B cell (primary cell): ENCODE data around the gene ADO. TPM values are rescaled to one million over a fixed set of nuclear protein-coding genes. Genes with fewer than 3 reads are reported as not detected.

ENCODE experiments used
- ATAC-seq: fragments of 200-7000 bp; cut with Tn5 transposase; one replicate; pipeline ENCODE4 v1.10.0; 2021; ENCODE audit warnings: low read depth, mild to moderate bottlenecking, moderate number of reproducible peaks, moderate library complexity
- CTCF ChIA-PET: fragments of 350-600 bp; sonication (Branson Sonifier 250); formaldehyde crosslinking; loops from one replicate; lab custom pipeline; 2021; ENCODE audit warnings: antibody characterized with exemption, inconsistent platforms; lab: Charles Lee
- POLR2A ChIA-PET: fragments of 350-600 bp; sonication (Branson Sonifier 250); formaldehyde crosslinking; loops from one replicate; lab custom pipeline; 2021; ENCODE audit warnings: antibody characterized with exemption; lab: Charles Lee
- DNase-seq: peaks from one replicate; pipeline ENCODE4 v3.0.0; 2013
- H2AFZ ChIP-seq: 2 replicates; pipeline ENCODE4 v1.6.1; 2012; ENCODE audit warnings: mild to moderate bottlenecking, low read depth, low read length; ENCODE audit not compliant: insufficient read depth, poor library complexity, severe bottlenecking
- H3K27ac ChIP-seq, 2 donors: 1 replicate in 1 of 2; 2 replicates in 1 of 2; pipeline ENCODE4 v1.5.1; 2012 to 2013; ENCODE audit warnings: low read length in 2 of 2, mild to moderate bottlenecking in 2 of 2, moderate library complexity in 1 of 2
- H3K27me3 ChIP-seq, 4 experiments: fragments of 200-600 bp in 1 of 4; sonication (generic) in 1 of 4; replicated peaks in 1 of 4; 1 replicate in 2 of 4; 2 replicates in 2 of 4; pipeline versions ENCODE4 v1.6.1 to v1.7.0; 2013 to 2016; ENCODE audit warnings: low read length in 3 of 4, mild to moderate bottlenecking in 2 of 4, mixed read lengths in 1 of 4, moderate library complexity in 1 of 4; ENCODE audit not compliant: insufficient read depth in 4 of 4, control insufficient read depth in 3 of 4; ENCODE audit errors: control extremely low read depth in 1 of 4
- H3K36me3 ChIP-seq, 2 experiments: replicated peaks in 1 of 2; 1 replicate in 1 of 2; 2 replicates in 1 of 2; pipeline versions ENCODE4 v1.6.1 to v1.7.1; 2013; ENCODE audit warnings: low read length in 1 of 2; ENCODE audit not compliant: insufficient read depth in 2 of 2, control insufficient read depth in 1 of 2; ENCODE audit errors: control extremely low read depth in 1 of 2, extremely low read depth in 1 of 2
- H3K4me1 ChIP-seq, 2 donors: fragments of 200-600 bp in 1 of 2; sonication (generic) in 1 of 2; 1 replicate in 1 of 2; 2 replicates in 1 of 2; pipeline versions ENCODE4 v1.5.1 to v1.6.1; 2013 to 2017; ENCODE audit warnings: low read length in 2 of 2; ENCODE audit not compliant: control insufficient read depth in 2 of 2, insufficient read depth in 2 of 2
- H3K4me2 ChIP-seq: replicated peaks from 2 replicates; pipeline ENCODE3; 2012; ENCODE audit warnings: mild to moderate bottlenecking, low read depth, low read length; ENCODE audit not compliant: poor library complexity, severe bottlenecking
- H3K4me3 ChIP-seq, 5 experiments: fragments of 200-600 bp in 1 of 5; sonication (generic) in 1 of 5; 1 replicate in 3 of 5; 2 replicates in 2 of 5; pipeline versions ENCODE4 v1.5.1 to v1.7.0; 2011 to 2016; ENCODE audit warnings: low read length in 4 of 5, mild to moderate bottlenecking in 4 of 5, low read depth in 2 of 5, control low read depth in 1 of 5, moderate library complexity in 1 of 5; ENCODE audit not compliant: insufficient read depth in 1 of 5; ENCODE audit errors: control extremely low read depth in 1 of 5, extremely low read depth in 1 of 5
- H3K79me2 ChIP-seq: fragments of 200-600 bp; sonication (generic); one replicate; pipeline ENCODE4 v1.6.0; 2016; ENCODE audit warnings: low read length; ENCODE audit not compliant: control insufficient read depth, insufficient read depth
- H3K9ac ChIP-seq: fragments of 200-600 bp; sonication (generic); 2 replicates; pipeline ENCODE4 v1.6.1; 2017; ENCODE audit warnings: mild to moderate bottlenecking, low read length, moderate library complexity
- H3K9me3 ChIP-seq, 3 donors: one replicate each; pipeline versions ENCODE4 v1.6.1 to v1.7.1; 2013; ENCODE audit warnings: low read length in 2 of 3; ENCODE audit not compliant: control insufficient read depth in 2 of 3, insufficient read depth in 1 of 3; ENCODE audit errors: control extremely low read depth in 1 of 3
- H4K20me1 ChIP-seq: 2 replicates; pipeline ENCODE4 v1.6.0; 2012; ENCODE audit warnings: mild to moderate bottlenecking, low read length; ENCODE audit not compliant: insufficient read depth, control insufficient read depth, poor library complexity, severe bottlenecking
- H3K27ac Mint-ChIP-seq: one replicate; pipeline ENCODE4 v1.8.0; 2021; ENCODE audit warnings: mixed read lengths
- H3K27me3 Mint-ChIP-seq: one replicate; pipeline ENCODE4 v1.8.0; 2021; ENCODE audit warnings: mixed read lengths
- H3K4me1 Mint-ChIP-seq: one replicate; pipeline ENCODE4 v1.8.0; 2021; ENCODE audit warnings: mixed read lengths
- H3K4me3 Mint-ChIP-seq: one replicate; pipeline ENCODE4 v1.8.0; 2021; ENCODE audit warnings: mixed read lengths
- H3K9me3 Mint-ChIP-seq: one replicate; pipeline ENCODE4 v1.8.0; 2022; ENCODE audit warnings: mixed read lengths; ENCODE audit not compliant: insufficient read depth
- CTCF ChIP-seq: fragments of 200-600 bp; IDR thresholded peaks from one replicate; pipeline ENCODE4 v1.8.0; 2022; ENCODE audit warnings: antibody characterized with exemption, mild to moderate bottlenecking
- EZH2 ChIP-seq: IDR thresholded peaks from 2 replicates; pipeline ENCODE4 v1.6.1; 2012; ENCODE audit warnings: borderline replicate concordance, low read depth, mild to moderate bottlenecking, moderate library complexity, low read length; ENCODE audit not compliant: insufficient read depth, poor library complexity, severe bottlenecking
- WGBS: methylation state at CpG from one replicate; pipeline ENCODE4 v1.1.5; 2013; ENCODE audit warnings: missing lambda C conversion rate; ENCODE audit not compliant: insufficient coverage; 5-methylcytosine and 5-hydroxymethylcytosine counted together
- intact Hi-C: fragments of 100-400 bp; cut with micrococcal nuclease; formaldehyde crosslinking; loops from one replicate; pipeline ENCODE4 v1.10.0; 2022
- polyA plus RNA-seq: library from polyadenylated mRNA; depleted of rRNA; stranded (reverse); fragments of >200 nt; gene quantifications from 2 replicates; pipeline ENCODE4 v1.2.3, GENCODE V29; 2012
- total RNA-seq, 2 donors: library from RNA; stranded (reverse); fragments of 120-200 nt in 1 of 2; gene quantifications; 1 replicate in 1 of 2; 2 replicates in 1 of 2; pipeline versions ENCODE4 v1.2.3 to v1.2.4, GENCODE V29; 2013 to 2022

ADO gene
- total and polyA plus RNA-seq, 2 donors (not counting 1 experiment from before 2014, with no cell fraction given) = 9.4 to 18.4 TPM

- Mint-ChIP-seq H3K4me1 (peaks cover 6% of the 10 kb centered on the region), H3K27me3 (peaks cover 4% of the 10 kb centered on the region), H3K9me3 (no peaks in the 10 kb centered on the region), H3K4me3 (no peak overlapping the region), H3K27ac (no peak overlapping the region)
- no peak overlapping the region for H3K4me2 ChIP-seq
- H3K36me3 ChIP-seq = no peaks in the 10 kb centered on the region
- no peaks in the 10 kb centered on the region for H3K4me1 ChIP-seq
- H4K20me1 ChIP-seq = no peaks in the 10 kb centered on the region
- H3K27ac ChIP-seq = no peak overlapping the region
- no peaks in the 10 kb centered on the region for H3K79me2 ChIP-seq
- no peak overlapping the region for H3K4me3 ChIP-seq
- ATAC-seq = no peak
- H3K27me3 ChIP-seq = no peaks in the 10 kb centered on the region
- no peaks in the 10 kb centered on the region for H3K9me3 ChIP-seq
- CTCF ChIA-PET = no interaction called here
- POLR2A ChIA-PET = no interaction called here
- TF ChIP-seq CTCF (no peak), EZH2 (no peak)
- intact Hi-C loops = no loop called here
- H3K9ac ChIP-seq = no peak overlapping the region
- no peak for DNase-seq
- no peak overlapping the region for H2AFZ ChIP-seq
- 82% methylated on average over 3 of the region's 4 CpGs for WGBS
Measured at GRCh38 chr10:62830679-62831078, 26.2 kb downstream of the ADO start.

- WGBS = 53% methylated on average over 1 of the region's 2 CpGs
- no peak overlapping the region for H3K4me3 Mint-ChIP-seq
- CTCF ChIA-PET = interaction anchor here (0.6 to 1.1 kb wide), 3 partner anchors 22 to 806 kb away, joined by 3 read pairs; no protein-coding TSS in a partner anchor
Measured at GRCh38 chr10:62831346-62831745, 26.8 kb downstream of the ADO start.

More at GRCh38 chr10:62831346-62831745, 26.8 kb downstream of the ADO start:
- no peaks in the 10 kb centered on the region for H3K9me3 ChIP-seq
- ATAC-seq = no peak
- no peaks in the 10 kb centered on the region for H3K27me3 ChIP-seq
- intact Hi-C loops = no loop called here
- POLR2A ChIA-PET = no interaction called here
- no peak overlapping the region for H2AFZ ChIP-seq
- no peaks in the 10 kb centered on the region for H3K36me3 ChIP-seq
- no peaks in the 10 kb centered on the region for H3K9me3 Mint-ChIP-seq
- DNase-seq = no peak
- H3K4me1 Mint-ChIP-seq = peaks cover 4% of the 10 kb centered on the region
- no peak overlapping the region for H3K4me2 ChIP-seq
- H3K9ac ChIP-seq = no peak overlapping the region
- no peaks in the 10 kb centered on the region for H3K79me2 ChIP-seq
- no peaks in the 10 kb centered on the region for H4K20me1 ChIP-seq
- no peaks in the 10 kb centered on the region for H3K4me1 ChIP-seq
- TF ChIP-seq CTCF = no peak
- no peak for TF ChIP-seq EZH2
- peaks cover 4% of the 10 kb centered on the region for H3K27me3 Mint-ChIP-seq
- H3K27ac ChIP-seq = no peak overlapping the region
- no peak overlapping the region for H3K4me3 ChIP-seq
- no peak overlapping the region for H3K27ac Mint-ChIP-seq
